Fibroblast of villous mesenchyme (primary cell): ENCODE measurements around the gene DPP7. TPM values are rescaled to one million over a fixed set of nuclear protein-coding genes. Genes with fewer than 3 reads are reported as not detected.
"Not testable (repeated sequence)": the region's sequence is repeated elsewhere in the genome, so short reads cannot be mapped to it uniquely, and the experiment has no call there.

Source experiments
- DNase-seq: peaks from one replicate; pipeline ENCODE4 v3.0.0-alpha.2; 2010; ENCODE audit warnings: low read depth
- H3K4me3 ChIP-seq: 2 replicates; pipeline ENCODE4 v1.5.1; 2011; ENCODE audit warnings: low read depth, mild to moderate bottlenecking, low read length
- total RNA-seq: library from RNA; depleted of rRNA; stranded (reverse); fragments of >200 nt; gene quantifications from 2 replicates; pipeline ENCODE4 v1.2.3, GENCODE V29; 2012
- TF ChIP-seq, protein P1 (sequence below): IDR thresholded peaks from 2 replicates; pipeline ENCODE4 v1.5.1; 2012; ENCODE audit warnings: low read depth, mild to moderate bottlenecking, low read length; ENCODE audit not compliant: insufficient read depth

DPP7 gene
- total RNA-seq, 1 donor: 41.5 TPM

DNA sequence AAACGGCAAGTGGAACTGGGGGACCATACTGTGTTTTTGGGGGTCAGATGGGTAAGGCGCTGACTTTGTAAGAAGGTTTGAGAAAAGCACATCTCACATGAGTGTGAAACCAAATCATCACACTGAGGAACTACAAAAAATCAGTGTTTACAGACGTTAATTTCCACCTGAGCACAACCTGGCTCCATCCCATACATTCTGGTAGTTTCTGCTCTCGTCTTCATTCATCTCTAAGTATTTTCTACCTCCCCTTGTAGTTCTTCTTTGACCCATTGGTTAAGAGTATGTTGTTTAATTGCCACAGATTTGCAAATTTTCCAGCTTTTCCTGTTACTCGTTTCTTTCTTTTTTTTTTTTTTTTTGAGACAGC, 8.9 kb upstream of the DPP7 start:
- no peak for DNase-seq
- no peak overlapping the region for H3K4me3 ChIP-seq
- TF ChIP-seq, protein P1, sequence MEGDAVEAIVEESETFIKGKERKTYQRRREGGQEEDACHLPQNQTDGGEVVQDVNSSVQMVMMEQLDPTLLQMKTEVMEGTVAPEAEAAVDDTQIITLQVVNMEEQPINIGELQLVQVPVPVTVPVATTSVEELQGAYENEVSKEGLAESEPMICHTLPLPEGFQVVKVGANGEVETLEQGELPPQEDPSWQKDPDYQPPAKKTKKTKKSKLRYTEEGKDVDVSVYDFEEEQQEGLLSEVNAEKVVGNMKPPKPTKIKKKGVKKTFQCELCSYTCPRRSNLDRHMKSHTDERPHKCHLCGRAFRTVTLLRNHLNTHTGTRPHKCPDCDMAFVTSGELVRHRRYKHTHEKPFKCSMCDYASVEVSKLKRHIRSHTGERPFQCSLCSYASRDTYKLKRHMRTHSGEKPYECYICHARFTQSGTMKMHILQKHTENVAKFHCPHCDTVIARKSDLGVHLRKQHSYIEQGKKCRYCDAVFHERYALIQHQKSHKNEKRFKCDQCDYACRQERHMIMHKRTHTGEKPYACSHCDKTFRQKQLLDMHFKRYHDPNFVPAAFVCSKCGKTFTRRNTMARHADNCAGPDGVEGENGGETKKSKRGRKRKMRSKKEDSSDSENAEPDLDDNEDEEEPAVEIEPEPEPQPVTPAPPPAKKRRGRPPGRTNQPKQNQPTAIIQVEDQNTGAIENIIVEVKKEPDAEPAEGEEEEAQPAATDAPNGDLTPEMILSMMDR: no peak

DNA sequence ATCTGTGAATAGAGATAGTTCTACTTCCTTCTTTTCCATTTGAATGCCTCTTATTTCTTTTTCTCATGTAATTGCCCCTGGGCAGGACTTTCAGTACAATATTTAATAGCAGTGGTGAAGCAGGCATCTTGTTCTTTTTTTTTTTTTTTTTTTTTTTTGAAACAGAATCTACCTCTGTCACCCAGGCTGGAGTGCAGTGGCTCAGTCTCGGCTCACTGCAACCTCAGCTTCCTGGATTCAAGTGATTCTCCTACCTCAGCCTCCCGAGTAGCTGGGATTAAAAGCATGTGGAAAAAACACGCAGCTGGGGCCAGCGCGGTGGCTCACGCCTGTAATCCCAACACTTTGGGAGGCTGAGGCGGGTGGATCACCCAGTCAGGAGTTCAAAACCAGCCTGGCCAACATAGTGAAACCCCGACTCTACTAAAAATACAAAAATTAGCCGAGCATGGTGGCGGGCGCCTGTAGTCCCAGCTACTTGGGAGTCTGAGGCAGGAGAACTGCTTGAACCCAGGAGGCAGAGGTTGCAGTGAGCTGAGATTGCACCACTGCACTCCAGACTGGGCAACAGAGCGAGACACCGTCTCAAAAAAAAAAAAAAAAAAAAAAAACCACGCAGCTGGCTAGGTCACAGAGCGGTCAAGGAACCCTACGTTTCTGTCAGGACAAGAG, 8.4 kb upstream of the DPP7 start:
- H3K4me3 ChIP-seq, DNase-seq: not testable (repeated sequence)

DNA sequence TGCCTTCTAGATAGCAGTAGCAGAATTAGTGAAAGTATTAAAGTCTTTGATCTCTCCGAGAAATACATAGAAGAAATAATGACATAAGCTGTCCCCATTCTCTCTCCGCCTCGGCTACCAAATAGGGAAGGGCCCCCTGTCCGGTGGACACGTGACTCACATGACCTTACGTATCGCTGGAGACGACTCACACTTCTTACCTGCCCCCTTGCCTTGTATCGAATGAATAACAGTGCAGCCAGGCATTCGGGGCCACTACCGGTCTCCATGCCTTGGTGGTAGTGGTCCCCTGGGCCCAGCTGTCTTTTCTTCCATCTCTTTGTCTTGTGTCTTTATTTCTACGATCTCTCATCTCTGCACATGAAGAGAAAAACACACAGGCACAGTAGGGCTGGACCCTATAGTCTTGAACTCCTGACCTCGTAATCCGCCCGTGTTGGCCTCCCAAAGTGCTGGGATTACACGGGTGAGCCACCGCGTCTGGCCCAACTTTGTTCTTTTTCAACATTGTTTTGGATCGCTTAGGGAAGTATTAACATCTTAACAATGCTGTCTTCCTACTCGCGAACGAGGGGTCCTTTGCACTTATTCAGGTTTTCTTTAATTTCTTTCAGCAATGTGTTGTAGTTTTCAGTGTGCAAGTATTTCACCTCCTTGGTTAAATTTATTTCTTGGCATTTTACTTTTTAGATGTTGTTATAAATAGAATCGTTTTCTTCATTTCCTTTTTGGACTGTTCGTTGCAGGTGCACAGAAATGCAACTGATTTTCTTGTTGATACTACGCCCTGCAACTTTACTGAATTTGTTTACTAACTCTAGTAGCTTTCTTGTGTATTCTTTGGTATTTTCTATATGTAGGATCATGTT, 7.6 kb upstream of the DPP7 start:
- H3K4me3 ChIP-seq, DNase-seq: not testable (repeated sequence)

DNA sequence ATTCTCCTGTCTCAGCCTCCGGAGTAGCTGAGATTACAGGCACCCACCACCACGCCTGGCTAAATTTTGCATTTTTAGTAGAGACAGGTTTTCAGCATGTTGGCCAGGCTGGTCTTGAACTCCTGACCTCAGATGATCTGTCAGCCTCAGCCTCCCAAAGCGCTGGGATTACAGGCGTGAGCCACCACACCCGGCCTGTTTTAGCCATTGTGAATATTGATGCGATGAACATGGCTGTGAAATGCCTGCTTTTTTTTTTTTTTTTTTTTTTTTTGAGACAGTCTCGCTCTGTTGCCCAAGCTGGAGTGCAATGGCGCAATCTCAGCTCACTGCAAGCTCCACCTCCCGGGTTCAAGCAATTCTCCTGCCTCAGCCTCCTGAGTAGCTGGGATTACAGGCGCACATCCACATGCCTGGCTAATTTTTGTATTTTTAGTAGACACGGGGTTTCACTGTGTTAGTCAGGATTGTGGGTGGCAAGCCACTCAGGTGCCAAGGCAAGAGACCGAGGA, 3.6 kb upstream of the DPP7 start:
- not testable (repeated sequence) for H3K4me3 ChIP-seq, DNase-seq

DNA sequence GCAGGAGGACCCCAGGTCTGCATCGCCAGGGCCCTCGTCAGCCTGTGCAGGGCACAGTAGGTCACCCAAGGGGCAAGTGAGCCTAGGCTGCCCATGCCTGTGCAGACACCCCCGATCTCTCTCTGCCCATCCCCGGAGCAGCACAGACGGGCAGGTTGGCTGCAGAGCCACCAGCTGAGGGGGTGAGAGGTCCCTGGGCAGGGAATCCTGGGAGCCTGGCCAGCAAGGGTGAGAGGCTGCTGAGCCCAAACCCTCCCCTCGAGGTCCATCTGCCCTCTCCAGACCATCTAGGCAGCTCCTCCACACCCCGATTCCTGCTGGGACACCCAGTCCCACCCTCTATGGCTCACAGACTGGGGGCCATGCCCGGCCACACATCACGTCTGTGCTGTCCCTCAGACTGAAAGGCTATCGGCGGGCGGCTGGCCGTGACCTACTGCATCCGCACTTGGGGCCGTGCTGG, 2.8 kb upstream of the DPP7 start:
- no peak overlapping the region for H3K4me3 ChIP-seq
- DNase-seq: no peak
- TF ChIP-seq, protein P1: no peak

DNA sequence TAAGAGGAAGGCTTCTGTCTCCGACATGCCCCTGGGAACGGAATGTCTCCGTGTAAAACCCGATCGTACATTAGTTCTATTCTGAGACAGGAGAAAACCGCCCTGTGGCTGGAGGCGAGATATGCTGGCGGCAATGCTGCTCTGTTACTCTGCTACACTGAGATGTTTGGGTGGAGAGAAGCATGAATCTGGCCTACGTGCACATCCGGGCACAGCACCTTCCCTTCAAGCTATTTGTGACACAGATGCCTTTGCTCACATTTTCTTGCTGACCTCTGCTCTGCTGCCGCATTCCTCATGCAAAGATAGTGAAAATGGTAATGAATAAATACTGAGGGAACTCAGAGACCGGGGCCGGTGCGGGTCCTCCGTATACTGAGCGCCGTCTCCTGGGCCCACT, 2.2 kb upstream of the DPP7 start:
- no peak overlapping the region for H3K4me3 ChIP-seq
- TF ChIP-seq, protein P1: no peak
- peak; percentile 54 for DNase-seq

DNA sequence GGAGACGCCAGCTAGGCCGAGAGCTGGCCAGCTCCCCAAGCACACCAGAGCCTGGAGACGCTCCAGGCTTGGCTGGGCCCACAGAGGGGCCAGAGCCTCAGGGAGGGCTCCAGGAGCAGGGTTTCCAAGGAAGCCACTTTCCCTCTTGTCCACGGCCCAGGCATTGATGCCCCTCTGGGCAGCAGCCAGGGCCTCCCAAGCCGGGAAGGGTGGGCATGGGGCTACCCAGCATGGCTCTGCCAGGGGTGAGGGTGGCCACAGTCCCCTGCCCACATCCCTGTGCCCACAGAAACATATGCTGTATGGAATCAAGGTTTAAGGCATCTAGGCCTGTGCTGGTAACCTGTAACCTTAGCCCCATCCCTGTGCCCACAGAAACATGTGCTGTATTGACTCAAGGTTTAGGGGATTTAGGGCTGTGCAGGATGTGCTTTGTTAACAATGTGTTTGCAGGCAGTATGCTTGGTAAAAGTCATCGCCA, 1.5 kb upstream of the DPP7 start:
- H3K4me3 ChIP-seq: no peak overlapping the region
- TF ChIP-seq, protein P1: no peak
- DNase-seq: peak; percentile 8

DNA sequence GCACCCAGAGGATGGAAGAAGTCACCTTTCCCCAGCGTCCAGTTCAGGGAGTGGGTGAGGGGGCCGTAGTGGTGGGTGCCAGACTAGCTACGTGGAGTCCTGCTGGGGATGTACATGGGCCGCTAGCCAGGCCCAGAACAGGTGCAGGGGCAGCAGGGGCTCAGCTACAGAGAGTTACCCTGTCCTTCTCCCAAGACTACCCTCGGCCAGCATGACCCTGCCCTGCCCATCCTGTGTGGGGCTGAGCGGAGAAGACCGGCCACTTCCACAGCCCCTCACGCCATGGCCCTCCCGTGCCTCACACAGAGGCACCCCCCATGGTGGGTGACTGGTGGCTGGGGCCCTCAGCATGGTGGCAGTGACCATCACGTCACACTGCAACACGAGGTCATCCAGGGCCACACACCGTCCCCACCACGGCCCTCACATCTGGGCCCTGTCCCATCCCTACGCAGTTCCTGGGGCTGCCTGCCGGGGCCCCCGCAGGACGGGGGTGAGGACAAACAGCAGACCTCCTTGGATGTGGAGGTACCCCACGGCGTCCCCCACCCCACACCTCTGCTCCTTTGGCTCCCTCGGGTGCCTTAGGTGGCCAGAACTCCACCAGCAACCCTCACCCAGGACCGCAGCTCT, 977 bp upstream of the DPP7 start:
- TF ChIP-seq, protein P1: no peak
- no peak for DNase-seq
- H3K4me3 ChIP-seq: no peak overlapping the region
